ENCODE measurements around the gene CA6. TPM values are rescaled to one million over a fixed set of nuclear protein-coding genes. Genes with fewer than 3 reads are reported as not detected.

Gene CA6
- total RNA-seq, 4 donors from 2014 or later = not detected

DNA sequence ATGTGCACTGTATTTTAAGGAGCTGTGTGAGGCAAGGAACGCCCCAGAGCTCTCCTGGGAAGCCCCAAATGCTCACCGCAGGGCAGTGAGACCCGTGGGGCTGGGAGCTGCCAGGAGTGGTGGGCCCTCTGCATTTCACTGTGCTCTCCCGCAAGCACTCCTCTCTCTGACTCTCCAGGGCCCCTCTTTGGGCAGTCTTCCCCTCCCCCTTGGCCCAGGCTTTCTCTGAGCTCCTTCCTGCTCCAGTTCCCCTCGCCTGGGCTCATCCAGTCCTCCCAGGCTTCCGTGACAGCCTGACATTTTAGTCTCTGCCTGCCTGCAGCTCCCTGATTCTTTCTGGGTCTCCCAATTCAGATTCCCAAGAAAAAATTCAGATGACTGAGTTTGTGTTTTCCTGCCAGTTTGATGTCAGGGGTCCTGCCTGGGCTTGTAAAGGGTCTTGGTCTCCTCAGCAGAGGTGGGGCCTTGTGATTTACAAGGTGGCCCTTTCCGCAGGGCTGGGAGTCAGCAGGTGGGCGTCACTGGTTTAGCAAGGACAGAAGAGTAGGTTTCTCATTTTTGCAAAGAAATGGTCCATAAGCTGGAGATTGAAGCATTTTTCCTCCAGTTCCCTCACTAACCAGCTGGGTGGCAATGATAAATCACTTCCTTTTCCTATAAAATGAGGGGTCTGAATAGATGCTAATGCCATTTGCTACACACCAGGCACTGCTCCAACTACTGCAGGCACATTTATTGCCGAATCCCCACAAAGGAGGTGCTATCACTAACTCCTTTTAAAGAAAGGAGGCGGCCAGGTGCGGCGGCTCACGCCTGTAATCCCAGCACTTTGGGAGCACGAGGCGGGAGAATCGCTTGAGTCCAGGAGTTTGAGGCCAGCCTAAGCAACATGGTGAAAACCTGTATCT lies 1.9 kb upstream of the CA6 start:
- ATAC-seq (ENCODE audit: low FRiP score) (no peak), DNase-seq (ENCODE audit: low spot score) (no peak)
- TF ChIP-seq, protein P1, sequence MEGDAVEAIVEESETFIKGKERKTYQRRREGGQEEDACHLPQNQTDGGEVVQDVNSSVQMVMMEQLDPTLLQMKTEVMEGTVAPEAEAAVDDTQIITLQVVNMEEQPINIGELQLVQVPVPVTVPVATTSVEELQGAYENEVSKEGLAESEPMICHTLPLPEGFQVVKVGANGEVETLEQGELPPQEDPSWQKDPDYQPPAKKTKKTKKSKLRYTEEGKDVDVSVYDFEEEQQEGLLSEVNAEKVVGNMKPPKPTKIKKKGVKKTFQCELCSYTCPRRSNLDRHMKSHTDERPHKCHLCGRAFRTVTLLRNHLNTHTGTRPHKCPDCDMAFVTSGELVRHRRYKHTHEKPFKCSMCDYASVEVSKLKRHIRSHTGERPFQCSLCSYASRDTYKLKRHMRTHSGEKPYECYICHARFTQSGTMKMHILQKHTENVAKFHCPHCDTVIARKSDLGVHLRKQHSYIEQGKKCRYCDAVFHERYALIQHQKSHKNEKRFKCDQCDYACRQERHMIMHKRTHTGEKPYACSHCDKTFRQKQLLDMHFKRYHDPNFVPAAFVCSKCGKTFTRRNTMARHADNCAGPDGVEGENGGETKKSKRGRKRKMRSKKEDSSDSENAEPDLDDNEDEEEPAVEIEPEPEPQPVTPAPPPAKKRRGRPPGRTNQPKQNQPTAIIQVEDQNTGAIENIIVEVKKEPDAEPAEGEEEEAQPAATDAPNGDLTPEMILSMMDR (IDR thresholded peaks at IDR 0.05) = no peak

DNA sequence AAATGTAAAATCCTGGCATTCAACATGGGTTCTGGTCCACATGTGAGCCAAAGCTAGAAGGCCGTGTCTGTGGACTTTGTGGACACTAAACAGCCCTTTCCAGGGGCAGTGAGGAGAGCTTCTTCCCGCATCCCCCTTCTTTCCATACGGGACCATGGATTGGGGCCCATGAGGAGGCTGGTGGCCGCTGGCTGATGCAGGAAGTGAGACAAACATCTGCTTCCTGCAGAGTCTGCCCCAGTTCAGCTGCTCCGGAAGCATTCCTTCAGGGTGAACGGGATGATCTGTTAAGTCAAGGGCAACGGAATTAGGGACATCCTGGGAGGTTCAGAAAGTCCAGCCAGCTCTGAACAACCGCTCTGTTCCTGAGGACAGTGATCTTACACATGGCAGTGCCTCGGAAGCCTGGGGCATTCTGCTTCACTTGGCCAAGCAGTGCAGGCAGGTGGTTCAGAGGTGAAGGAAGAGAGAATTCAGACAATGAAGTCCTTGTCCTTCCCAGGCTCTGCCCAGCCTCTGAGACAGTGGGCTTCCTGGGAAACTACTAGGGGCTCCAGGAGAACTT lies 1.5 kb downstream of the CA6 start:
- DNase-seq (ENCODE audit: low spot score) (no peak), ATAC-seq (ENCODE audit: low FRiP score) (no peak)
- TF ChIP-seq, protein P1 (IDR thresholded peaks at IDR 0.05) = no peak

DNA sequence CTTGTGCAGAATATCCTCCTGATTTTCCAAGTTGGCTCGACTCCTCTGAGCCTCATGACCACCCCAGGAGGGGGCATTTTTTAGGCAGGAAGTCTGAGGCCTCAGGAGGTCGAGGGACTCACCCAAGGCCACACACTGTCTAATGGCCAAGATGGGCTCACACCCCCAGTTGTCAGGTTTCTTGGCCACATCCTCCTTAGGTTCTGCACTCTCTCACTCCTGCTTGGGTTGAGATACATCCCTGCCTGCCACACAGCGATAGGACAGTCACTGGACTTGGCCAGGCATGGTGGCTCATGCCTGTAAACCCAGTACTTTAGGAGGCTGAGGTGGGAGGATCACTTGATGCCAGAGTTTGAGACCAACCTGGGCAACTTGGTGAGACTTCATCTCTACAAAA lies 4.6 kb downstream of the CA6 start:
- TF ChIP-seq, protein P1 (IDR thresholded peaks at IDR 0.05) = no peak
- DNase-seq (ENCODE audit: low spot score) (no peak), ATAC-seq (ENCODE audit: low FRiP score) (no peak)

DNA sequence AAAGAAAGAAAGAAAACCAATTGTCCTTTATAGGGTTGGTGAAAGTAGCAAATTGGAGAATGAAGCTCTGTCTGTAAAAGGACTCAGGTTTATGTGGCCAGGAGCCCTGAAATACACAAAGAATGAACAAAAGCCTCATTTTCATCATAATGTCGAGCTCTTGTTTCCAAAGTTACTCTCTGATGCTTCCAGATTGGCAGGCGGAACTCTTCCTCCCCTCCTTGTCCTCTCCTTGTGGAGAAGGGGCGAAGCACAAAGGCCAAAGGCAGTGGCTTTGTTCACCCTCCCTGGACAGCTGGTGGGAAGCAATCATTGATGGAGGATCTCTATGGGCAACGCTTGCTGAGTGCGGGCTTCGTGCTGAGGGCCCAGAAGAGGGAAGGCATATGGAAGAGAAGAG lies 5.6 kb downstream of the CA6 start:
- DNase-seq (ENCODE audit: low spot score) = no peak
- TF ChIP-seq, protein P1 (IDR thresholded peaks at IDR 0.05) = no peak
- no peak for ATAC-seq (ENCODE audit: low FRiP score)

DNA sequence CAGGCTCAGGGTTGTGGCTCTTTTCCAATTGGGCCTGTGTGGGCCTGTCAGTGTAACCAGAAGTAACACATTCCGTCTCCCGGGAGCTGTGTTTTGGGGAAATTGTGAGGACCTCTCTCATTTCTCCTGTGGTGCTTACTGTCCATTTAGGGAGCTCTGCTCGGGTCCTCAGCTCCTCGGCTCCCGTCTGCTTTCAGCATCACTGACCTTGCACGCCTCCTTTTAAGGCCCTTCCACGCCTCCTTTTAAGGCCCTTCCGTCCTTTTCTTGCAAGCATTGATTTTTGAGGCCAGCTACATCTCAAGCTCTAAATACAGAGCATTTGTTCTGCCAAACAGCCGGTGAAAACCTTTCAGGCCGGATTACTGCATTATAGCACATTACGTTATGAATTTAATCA lies 9.7 kb downstream of the CA6 start:
- ATAC-seq (ENCODE audit: low FRiP score) (no peak), DNase-seq (ENCODE audit: low spot score) (no peak)
- TF ChIP-seq, protein P1 (IDR thresholded peaks at IDR 0.05) = no peak

DNA sequence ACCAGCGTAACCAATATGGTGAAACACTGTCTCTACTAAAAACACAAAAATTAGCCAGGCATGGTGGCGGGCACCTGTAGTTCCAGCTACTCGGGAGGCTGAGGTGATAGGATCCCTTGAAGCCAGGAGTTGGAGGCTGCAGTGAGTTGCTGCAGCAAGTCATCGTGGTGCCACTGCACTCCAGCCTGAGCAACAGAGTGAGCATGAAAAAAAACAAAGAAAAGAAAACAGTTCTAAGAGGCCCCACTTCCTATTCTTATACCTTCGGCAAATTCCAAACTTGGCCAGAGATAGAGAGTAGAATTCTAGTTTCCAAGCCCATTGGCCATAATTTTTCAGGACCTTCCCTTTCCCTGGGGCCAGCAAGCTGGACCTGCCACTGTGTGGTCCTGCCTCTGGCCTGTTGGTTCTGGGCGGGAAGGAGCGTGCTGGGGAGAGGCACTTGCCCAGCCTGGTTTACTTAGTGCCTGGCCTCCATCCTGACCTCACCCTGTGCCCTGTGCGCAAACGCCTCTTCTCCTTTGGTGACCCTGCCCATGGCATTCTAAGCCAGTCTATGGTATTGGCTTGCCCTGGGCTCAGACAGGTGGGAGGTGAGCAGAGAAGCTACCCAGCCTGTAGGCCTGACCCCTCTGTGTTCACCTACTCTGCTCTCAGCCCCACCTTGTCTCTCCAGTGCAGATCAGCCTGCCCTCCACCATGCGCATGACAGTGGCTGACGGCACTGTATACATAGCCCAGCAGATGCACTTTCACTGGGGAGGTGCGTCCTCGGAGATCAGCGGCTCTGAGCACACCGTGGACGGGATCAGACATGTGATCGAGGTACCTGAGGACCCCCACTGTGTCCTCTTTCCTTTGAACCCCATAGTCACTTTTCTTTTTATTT lies 11.0 kb downstream of the CA6 start:
- ATAC-seq (ENCODE audit: low FRiP score) (no peak), DNase-seq (ENCODE audit: low spot score) (no peak)
- TF ChIP-seq, protein P1 (IDR thresholded peaks at IDR 0.05) = no peak
